Right lung (tissue), 5 donors: Measurements from ENCODE around the gene SOCS4. TPM values are rescaled to one million over a fixed set of nuclear protein-coding genes. Genes with fewer than 3 reads are reported as not detected.
A peak's percentile ranks its signal among the peaks of the same experiment; 100 is the strongest.
"Not testable (repeated sequence)": the region's sequence is repeated elsewhere in the genome, so short reads cannot be mapped to it uniquely, and the experiment has no call there.

Experiments
- DNase-seq, 2 donors: peaks; one replicate each; pipeline ENCODE4 v3.0.0-alpha.2; 2013
- polyA plus RNA-seq, 5 donors: library from polyadenylated mRNA; unstranded; fragments of 120-200 nt; gene quantifications; one replicate each; pipeline versions ENCODE4 v1.2.1 to v1.2.3, GENCODE V29; 2013; ENCODE audit warnings: inconsistent platforms in 1 of 5, low replicate concordance in 1 of 5; ENCODE audit not compliant: insufficient read length in 5 of 5, insufficient read depth in 1 of 5

Gene SOCS4
- polyA plus RNA-seq, 5 donors = 10.9 to 18.5 (median 13.4) TPM

GRCh38 chr14:55051165-55051422 is 24.1 kb downstream of the SOCS4 start:
- DNase-seq = no peak

GRCh38 chr14:55051423-55052268 is 24.6 kb downstream of the SOCS4 start, which contains the start of gene MAPK1IP1L:
Gene MAPK1IP1L, plus strand, starts transcription at chr14:55051647. Its CDS starts 10,037 bp downstream, at chr14:55061684.
- peak; percentile 97 for DNase-seq

- DNase-seq = peak in 1 of 2 donors; percentile 45
Observed at GRCh38 chr14:55052269-55052930, 25.4 kb downstream of the SOCS4 start.

GRCh38 chr14:55053018-55053417 is 26.0 kb downstream of the SOCS4 start:
- no peak for DNase-seq

- DNase-seq = no peak
Observed at GRCh38 chr14:55053500-55053899, 26.5 kb downstream of the SOCS4 start.

- no peak for DNase-seq
Observed at GRCh38 chr14:55054098-55054497, 27.1 kb downstream of the SOCS4 start.

- DNase-seq = no peak
Observed at GRCh38 chr14:55057919-55058318, 30.9 kb downstream of the SOCS4 start.

- no peak for DNase-seq
Observed at GRCh38 chr14:55059333-55059732, 32.3 kb downstream of the SOCS4 start.

GRCh38 chr14:55062517-55063351 is 35.7 kb downstream of the SOCS4 start:
- DNase-seq = no peak

GRCh38 chr14:55064896-55065295 is 37.9 kb downstream of the SOCS4 start:
- DNase-seq = not testable (repeated sequence)

- no peak for DNase-seq
Observed at GRCh38 chr14:55065411-55065810, 38.4 kb downstream of the SOCS4 start.

GRCh38 chr14:55066223-55066622 is 39.2 kb downstream of the SOCS4 start:
- DNase-seq = no peak

- no peak for DNase-seq
Observed at GRCh38 chr14:55070981-55071411, 44.0 kb downstream of the SOCS4 start.

- DNase-seq = no peak
Observed at GRCh38 chr14:55071870-55072640, 45.0 kb downstream of the SOCS4 start.

- no peak for DNase-seq
Observed at GRCh38 chr14:55073856-55074255, 46.8 kb downstream of the SOCS4 start.

- no peak for DNase-seq
Observed at GRCh38 chr14:55074662-55075061, 47.6 kb downstream of the SOCS4 start.

- no peak for DNase-seq
Observed at GRCh38 chr14:55075628-55076175, 48.7 kb downstream of the SOCS4 start.

- DNase-seq = no peak
Observed at GRCh38 chr14:55077170-55078151, 50.4 kb downstream of the SOCS4 start.

- not testable (repeated sequence) for DNase-seq
Observed at GRCh38 chr14:55079961-55080360, 52.9 kb downstream of the SOCS4 start.
